Measurements from ENCODE around the gene ERBB2.
"Not testable (repeated sequence)": the region's sequence is repeated elsewhere in the genome, so short reads cannot be mapped to it uniquely, and the experiment has no call there.

ERBB2 gene

DNA sequence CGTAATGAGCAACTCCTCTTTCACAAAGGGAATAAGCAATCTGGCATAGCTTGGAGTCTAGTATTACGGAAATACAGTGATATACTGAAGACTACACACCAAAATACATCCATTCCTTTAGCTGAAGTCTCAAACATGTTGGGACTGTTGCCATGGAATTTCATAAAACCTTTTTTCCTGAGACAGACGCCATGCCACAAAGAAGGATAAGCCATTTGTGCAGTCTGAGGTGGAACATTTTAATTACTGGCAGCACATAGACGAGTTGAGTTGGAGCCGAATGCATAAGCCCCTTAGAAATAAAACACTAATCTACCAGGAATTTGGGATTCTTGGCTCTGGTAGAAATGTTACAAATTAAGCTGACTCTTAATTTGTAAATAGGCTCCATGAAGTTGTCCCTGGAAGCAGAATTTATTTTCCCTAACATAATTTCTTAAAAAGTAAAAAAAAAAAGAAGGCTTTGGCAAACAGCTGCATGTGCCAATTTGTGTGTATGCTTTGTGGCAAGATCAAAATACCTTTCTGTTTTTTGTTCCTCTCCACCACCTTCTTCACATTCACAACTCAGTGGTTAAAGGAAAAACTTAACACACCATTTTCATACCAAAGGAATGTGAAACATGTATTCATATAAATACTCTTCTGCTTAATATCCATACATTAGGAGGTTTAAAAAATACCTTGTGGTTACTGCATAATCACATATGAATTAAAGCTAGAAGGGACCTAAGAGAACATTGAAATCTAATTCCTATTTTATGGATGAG is 63.4 kb downstream of the ERBB2 start:
- peak; percentile 82 for DNase-seq

DNA sequence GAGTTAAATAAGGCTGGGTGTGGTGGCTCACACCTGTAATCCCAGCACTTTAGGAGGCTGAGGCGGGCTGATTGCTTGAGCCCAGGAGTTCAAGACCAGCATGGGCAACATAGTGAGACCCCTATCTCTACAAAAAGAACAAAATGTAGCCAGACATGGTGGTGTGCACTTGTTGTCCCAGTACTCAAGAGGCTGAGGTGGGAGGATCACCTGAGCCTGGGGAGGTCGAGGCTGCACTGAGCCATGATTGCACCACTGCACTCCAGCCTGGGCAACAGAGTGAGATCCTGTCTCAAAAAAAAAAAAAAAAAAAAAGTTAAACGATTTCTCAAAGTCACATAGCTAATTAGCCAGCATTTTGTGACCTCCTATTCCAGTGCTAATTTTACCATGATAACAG is 64.3 kb downstream of the ERBB2 start:
- not testable (repeated sequence) for DNase-seq

DNA sequence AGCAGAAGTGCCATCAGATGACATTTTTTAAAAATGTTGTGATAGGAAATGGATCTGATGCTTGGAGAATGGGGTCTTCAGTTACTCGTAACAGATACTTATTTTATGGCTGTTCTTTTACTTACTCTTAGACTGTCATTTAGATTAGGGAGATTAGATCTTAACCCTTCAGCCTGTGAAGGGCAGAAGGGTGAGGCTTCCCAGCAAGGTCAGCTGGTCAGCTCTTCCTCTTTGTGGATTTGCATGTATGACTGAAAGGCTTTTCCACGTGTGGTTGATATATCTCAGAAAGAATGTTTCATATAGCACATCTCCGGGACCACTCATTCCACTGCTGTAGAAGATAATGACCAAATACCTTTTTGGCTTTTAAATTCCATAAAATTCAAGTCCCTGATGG is 65.3 kb downstream of the ERBB2 start:
- no peak for DNase-seq

DNA sequence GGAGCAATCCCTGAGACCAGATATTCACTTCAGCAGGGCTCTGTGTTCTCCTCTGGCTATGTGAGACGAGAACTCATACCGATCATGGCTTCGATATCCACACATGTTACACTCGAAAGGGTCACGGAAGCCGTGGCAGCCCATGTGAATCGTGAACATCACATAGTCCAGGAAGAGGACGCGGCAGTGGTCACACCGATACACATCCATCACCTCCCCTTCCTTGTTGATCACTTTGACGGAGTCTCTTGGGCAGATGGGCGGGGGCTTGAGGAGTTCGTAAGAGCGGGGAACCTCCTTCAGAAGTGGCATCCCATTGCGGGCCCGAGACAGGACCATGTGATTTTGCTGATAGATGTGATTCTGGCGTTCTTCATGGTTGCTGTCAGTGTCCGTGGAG is 65.9 kb downstream of the ERBB2 start:
- DNase-seq = no peak

DNA sequence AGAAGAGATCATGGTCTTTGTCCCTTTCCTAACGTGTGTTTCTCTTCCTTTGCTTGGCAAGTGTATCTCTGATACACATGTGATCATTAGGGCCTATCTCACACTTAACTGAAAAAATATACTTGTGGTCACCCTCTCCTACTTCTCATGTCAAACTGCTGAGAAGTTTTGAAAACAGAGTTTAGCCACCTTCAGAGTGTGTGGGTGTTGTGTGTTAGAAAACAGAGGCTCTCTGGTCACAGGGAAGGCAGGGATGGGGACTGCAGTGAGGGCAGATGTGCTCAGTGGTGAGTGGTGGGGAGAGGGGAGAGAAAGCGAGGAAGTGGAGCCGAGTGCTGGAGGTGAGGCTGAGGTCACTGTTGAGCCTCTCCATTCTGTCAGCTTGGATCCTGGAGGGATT is 67.3 kb downstream of the ERBB2 start:
- DNase-seq = no peak

DNA sequence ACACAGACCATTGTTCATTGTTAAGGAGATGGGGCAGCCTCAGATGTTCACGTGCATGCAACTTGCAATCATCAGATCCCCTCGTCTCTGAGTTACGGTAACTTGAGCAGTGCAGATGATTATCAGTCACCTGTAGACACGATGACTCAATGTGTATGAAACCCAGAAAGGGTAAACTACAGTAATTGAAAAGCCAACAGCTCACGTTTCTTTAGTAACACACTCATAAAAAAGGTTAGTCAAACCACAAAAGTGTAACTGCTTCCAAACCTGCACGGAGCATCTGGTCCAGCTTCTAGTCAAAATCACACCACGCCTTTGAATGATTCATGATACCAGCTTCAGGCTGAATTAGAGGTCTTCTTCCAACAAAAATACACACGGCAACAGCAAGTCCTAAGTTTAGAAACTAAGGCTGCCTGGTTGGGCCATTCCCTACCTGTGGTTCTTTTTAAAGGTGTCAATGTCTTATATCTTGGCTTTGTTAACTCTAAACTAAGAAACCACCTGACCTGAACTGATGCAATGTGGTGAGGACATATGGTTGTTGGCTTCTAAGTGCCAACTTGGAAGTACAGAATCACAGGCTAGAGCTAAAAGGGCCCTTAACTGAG is 70.2 kb downstream of the ERBB2 start:
- no peak for DNase-seq

DNA sequence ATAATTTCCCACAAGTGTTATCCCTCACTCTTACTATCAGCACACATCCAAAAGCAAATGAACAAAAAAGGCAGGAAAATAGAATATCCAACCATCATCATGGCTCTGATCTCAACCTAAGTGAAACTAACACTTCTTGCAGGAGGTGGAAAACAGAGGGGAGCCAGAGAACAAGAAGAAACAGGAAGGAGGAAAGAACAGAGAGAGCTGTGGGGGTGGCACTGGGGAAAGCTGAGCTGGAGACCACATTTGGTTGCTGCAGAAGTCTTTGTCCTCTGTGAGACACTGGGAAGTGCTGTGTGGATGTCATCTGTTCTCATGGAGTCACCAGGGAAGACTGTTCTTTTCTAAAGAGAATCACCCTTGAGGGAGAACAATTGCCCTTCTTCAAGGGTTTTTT is 72.6 kb downstream of the ERBB2 start:
- no peak for DNase-seq

DNA sequence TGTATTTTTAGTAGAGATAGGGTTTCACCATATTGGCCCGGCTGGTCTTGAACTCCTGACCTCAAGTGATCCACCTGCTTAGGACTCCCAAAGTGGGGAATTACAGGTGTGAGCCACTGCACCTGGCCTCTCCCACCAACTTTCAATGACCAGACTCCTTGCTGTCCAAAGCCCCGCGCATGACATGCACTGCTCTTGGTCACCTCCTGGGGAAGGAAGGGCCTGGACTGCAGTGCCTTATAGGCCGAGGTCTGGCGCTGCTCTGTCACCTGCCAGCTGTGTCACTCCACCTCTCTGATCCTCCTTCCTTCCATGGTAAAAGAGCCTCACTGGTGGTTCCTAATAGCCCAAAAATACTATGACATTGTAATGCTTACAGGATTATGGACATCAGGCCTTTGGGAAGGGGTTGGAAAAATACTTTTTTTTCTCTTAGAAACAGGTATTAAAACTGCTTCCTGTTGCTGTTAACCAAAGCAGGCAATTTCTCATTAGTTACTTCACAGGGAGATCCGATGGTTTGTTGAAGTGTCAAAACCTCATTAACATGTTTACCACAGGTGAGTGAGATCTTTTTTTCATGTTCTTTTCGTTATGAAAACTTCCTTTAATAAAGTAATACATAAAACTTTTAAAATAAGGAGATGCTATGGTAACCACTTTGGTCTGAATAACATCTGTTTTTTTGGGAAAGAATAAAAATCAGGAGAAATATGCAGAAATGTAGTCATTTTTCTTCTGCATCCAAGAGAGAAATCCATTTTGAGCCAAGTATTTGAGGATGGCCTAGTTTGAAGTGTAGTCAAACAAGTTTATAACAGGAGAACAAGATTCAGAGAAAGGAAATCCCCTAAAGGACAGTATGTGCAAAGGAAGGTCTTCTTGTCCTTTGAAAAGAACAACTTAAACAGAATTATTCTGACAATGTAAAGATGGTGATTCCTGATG is 73.4 kb downstream of the ERBB2 start:
- no peak for DNase-seq

DNA sequence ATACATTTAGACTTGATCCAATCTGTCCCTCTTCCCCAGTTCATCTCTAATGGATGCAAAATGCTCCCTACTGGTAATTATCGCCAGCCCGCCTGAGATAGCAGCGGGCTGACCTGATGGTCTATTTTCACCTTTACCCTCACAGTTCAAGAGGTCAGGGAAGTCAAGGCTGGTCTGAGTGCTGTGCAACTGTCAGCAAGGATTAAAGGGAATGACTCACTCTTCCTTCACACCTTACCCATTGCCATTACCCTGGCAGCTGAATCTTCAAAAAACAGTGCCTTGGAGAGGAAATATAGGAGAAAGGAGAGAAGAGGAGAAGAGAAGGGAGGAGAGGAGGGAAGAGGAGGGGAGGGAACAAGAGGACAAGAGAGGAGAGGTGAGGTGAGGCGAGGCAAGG is 74.2 kb downstream of the ERBB2 start:
- DNase-seq = no peak

DNA sequence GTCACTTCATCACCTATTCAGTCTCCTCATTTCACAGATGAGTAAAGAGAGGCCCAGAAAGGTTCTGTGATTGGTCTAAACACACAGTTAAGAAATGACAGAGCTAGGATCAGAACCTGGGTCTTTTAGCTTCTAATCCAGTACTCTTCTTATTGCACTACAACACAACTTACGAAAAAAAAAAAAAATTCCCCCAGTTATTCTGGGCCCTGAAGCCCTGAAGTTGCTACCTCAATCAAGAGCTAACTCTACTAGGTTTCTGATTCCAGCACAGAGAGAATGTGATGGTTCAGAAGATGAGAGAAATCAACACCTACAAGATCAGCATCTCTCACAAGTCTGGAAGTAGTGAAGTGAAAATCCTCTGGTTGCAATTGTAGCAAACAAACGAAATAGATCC is 75.2 kb downstream of the ERBB2 start:
- DNase-seq = no peak

DNA sequence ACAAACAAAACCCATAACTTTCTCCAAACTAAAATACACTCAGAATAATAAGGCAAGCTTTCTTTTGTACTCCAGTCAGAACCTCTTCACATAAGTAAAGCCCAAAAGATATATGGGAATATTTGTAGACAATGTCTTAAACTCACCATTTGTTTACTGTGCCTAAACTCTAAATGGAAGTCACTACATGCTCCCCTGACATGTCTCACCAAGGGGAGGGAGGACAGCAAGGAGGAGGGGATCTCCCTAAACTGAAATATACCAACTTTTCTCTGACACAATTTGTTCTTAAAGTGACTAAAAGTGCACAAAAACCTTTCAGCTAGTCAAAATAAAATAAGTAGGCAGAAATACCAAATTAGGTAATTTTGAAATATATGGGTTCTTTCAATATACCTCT is 76.4 kb downstream of the ERBB2 start:
- DNase-seq = no peak

DNA sequence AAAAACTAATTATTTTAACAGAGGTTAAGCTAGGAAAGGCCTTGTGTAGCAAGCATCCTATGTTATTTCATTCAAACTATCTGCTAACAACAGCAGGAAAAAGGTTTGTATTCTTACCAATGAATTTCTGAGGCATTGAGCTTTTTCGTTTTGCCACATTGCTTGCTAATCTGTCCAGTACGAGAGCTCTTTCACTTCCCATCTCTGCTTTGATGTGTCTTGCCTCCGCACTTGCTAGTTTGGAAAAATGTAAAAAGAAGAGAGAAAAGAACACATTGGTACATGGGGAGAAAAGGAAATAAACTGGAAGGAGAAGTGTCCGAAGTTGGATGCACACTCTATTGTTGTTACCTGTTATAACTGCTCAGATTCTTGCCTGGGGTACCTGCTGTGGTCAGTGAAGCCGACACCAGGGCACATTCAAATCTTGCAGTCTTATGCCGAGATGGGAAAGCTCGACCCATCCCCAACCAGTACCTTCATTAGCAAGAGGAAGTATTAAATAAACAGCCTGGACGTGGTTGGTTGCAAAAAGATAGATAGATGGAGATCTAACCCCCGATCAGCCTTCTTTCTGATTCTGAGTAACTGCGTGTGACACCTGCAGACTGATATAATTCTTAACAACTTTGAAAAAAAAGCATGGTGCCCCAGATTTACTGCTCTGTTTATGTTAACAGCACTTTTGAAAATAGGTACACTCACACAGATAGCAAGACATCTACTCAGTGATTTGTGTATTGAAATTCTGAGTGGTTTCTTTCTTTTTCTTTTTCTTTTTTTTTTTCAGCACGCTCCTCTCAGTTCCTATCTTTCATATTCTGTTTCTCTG is 77.9 kb downstream of the ERBB2 start:
- no peak for DNase-seq

All from fibroblast of skin of scalp (primary cell).